H1 (cell line): ENCODE measurements around the gene ZNF442. TPM values are rescaled to one million over a fixed set of nuclear protein-coding genes. Genes with fewer than 3 reads are reported as not detected.

Experiments
- CTCF ChIA-PET: fragments of 300-600 bp; sonication (Branson Sonifier 250); formaldehyde crosslinking; loops from one replicate; lab custom pipeline; 2021; ENCODE audit not compliant: partially characterized antibody; lab: Charles Lee
- POLR2A ChIA-PET: fragments of 300-600 bp; sonication (Branson Sonifier 250); formaldehyde crosslinking; loops from one replicate; lab custom pipeline; 2021; ENCODE audit warnings: inconsistent platforms; ENCODE audit not compliant: partially characterized antibody; lab: Charles Lee
- DNase-seq, 2 experiments: peaks; one replicate each; pipeline versions ENCODE4 v3.0.0 to v3.0.0-alpha.2; 2010 to 2022; ENCODE audit warnings: low spot score in 2 of 2, low read depth in 1 of 2, mixed read lengths in 1 of 2
- FAIRE-seq: peaks from 2 replicates; lab custom pipeline; 2011; peaks lifted over from hg19 to GRCh38; lab: Jason Lieb, UNC
- H2AFZ ChIP-seq: 2 replicates; pipeline ENCODE4 v1.8.1; 2012; ENCODE audit warnings: low read length, inconsistent platforms
- H2AK5ac ChIP-seq: 2 replicates; pipeline ENCODE4 v1.6.1; 2013; ENCODE audit warnings: low read depth, low read length
- H2BK120ac ChIP-seq: replicated peaks from 2 replicates; pipeline ENCODE3; 2013; ENCODE audit warnings: low read depth, low read length, inconsistent platforms
- H2BK12ac ChIP-seq: 2 replicates; pipeline ENCODE4 v1.6.1; 2013; ENCODE audit warnings: low read depth, low read length
- H2BK15ac ChIP-seq: 2 replicates; pipeline ENCODE4 v1.6.1; 2013; ENCODE audit warnings: low read length
- H2BK20ac ChIP-seq: 2 replicates; pipeline ENCODE4 v1.6.1; 2013; ENCODE audit warnings: low read length
- H2BK5ac ChIP-seq: 2 replicates; pipeline ENCODE4 v1.6.1; 2013; ENCODE audit warnings: low read depth, low read length
- H3K14ac ChIP-seq: 2 replicates; pipeline ENCODE4 v1.6.1; 2013; ENCODE audit warnings: inconsistent platforms; ENCODE audit not compliant: insufficient read length
- H3K18ac ChIP-seq: 2 replicates; pipeline ENCODE4 v1.6.1; 2013; ENCODE audit warnings: low read length; ENCODE audit errors: extremely low read depth
- H3K23ac ChIP-seq: 2 replicates; pipeline ENCODE4 v1.6.1; 2013; ENCODE audit warnings: inconsistent platforms; ENCODE audit not compliant: insufficient read length
- H3K23me2 ChIP-seq: 2 replicates; pipeline ENCODE4 v1.6.1; 2013; ENCODE audit warnings: low read depth, low read length
- H3K27ac ChIP-seq: 2 replicates; pipeline ENCODE4 v1.6.1; 2011; ENCODE audit warnings: low read depth, low read length, inconsistent platforms
- H3K27me3 ChIP-seq, 4 experiments: replicated peaks in 1 of 4; 1 replicate in 1 of 4; 2 replicates in 3 of 4; pipeline versions ENCODE4 v1.6.1 to v1.8.1; 2011 to 2013; ENCODE audit warnings: low read length in 3 of 4, mild to moderate bottlenecking in 3 of 4, inconsistent platforms in 2 of 4, mixed read lengths in 2 of 4, moderate library complexity in 1 of 4; ENCODE audit not compliant: control insufficient read depth in 3 of 4, insufficient read depth in 3 of 4; ENCODE audit errors: extremely low read depth in 1 of 4
- H3K36me3 ChIP-seq, 4 experiments: 2 replicates each; pipeline versions ENCODE4 v1.6.1 to v1.8.1; 2011 to 2013; ENCODE audit warnings: mild to moderate bottlenecking in 4 of 4, low read length in 3 of 4, moderate library complexity in 2 of 4, control low read depth in 1 of 4, inconsistent platforms in 1 of 4; ENCODE audit not compliant: insufficient read depth in 4 of 4, control insufficient read depth in 2 of 4
- H3K4ac ChIP-seq: replicated peaks from 2 replicates; pipeline ENCODE3; 2013; ENCODE audit warnings: low read length, low read depth, mixed read lengths, inconsistent platforms; ENCODE audit not compliant: insufficient read length
- H3K4me1 ChIP-seq, 4 experiments: replicated peaks in 1 of 4; 1 replicate in 1 of 4; 2 replicates in 3 of 4; pipeline versions ENCODE4 v1.6.1 to v1.8.1; 2011 to 2013; ENCODE audit warnings: low read length in 3 of 4, inconsistent platforms in 2 of 4, mixed read lengths in 1 of 4; ENCODE audit not compliant: insufficient read depth in 4 of 4, control insufficient read depth in 3 of 4
- H3K4me2 ChIP-seq, 2 experiments: 2 replicates each; pipeline versions ENCODE4 v1.6.1 to v1.8.1; 2011 to 2013; ENCODE audit warnings: low read depth in 2 of 2, low read length in 2 of 2, control low read depth in 1 of 2, inconsistent platforms in 1 of 2, mild to moderate bottlenecking in 1 of 2; ENCODE audit not compliant: insufficient read depth in 1 of 2
- H3K4me3 ChIP-seq, 4 experiments: fragments of 200-600, 300-600 bp in 1 of 4; sonication (generic), shearing (Covaris generic), sonication (Bioruptor Twin) in 1 of 4; 2 replicates each; pipeline versions ENCODE4 v1.5.1 to v1.8.1; 2011 to 2016; ENCODE audit warnings: low read length in 4 of 4, low read depth in 3 of 4, control low read depth in 2 of 4, inconsistent platforms in 2 of 4, mild to moderate bottlenecking in 2 of 4, mixed read lengths in 1 of 4, moderate library complexity in 1 of 4; ENCODE audit not compliant: insufficient read depth in 2 of 4; ENCODE audit errors: extremely low read depth in 1 of 4
- H3K56ac ChIP-seq: replicated peaks from 2 replicates; pipeline ENCODE3; 2013; ENCODE audit warnings: low read depth, mild to moderate bottlenecking, mixed read lengths, low read length, inconsistent platforms; ENCODE audit not compliant: insufficient read length
- H3K79me1 ChIP-seq: 2 replicates; pipeline ENCODE4 v1.6.1; 2013; ENCODE audit warnings: low read depth, low read length, control low read depth
- H3K79me2 ChIP-seq, 2 experiments: 2 replicates each; pipeline versions ENCODE4 v1.6.1 to v1.8.1; 2012 to 2013; ENCODE audit warnings: low read length in 2 of 2, mild to moderate bottlenecking in 2 of 2, inconsistent platforms in 1 of 2; ENCODE audit not compliant: insufficient read depth in 2 of 2, control insufficient read depth in 1 of 2
- H3K9ac ChIP-seq, 4 experiments: replicated peaks in 1 of 4; 1 replicate in 1 of 4; 2 replicates in 3 of 4; pipeline versions ENCODE4 v1.6.1 to v1.8.1; 2011 to 2013; ENCODE audit warnings: low read depth in 3 of 4, low read length in 3 of 4, control low read depth in 2 of 4, mild to moderate bottlenecking in 2 of 4, moderate library complexity in 2 of 4, inconsistent platforms in 1 of 4; ENCODE audit errors: extremely low read depth in 1 of 4
- H3K9me3 ChIP-seq, 2 experiments: 2 replicates each; pipeline versions ENCODE4 v1.6.1 to v1.8.1; 2012 to 2013; ENCODE audit warnings: mild to moderate bottlenecking in 2 of 2, moderate library complexity in 2 of 2, control low read depth in 1 of 2, inconsistent platforms in 1 of 2, low read depth in 1 of 2, low read length in 1 of 2, mixed read lengths in 1 of 2; ENCODE audit not compliant: insufficient read depth in 2 of 2
- H4K20me1 ChIP-seq, 2 experiments: replicated peaks in 1 of 2; 2 replicates each; pipeline versions ENCODE3 to v1.8.1; 2011 to 2013; ENCODE audit warnings: inconsistent platforms in 2 of 2, low read length in 2 of 2, mild to moderate bottlenecking in 1 of 2; ENCODE audit not compliant: insufficient read depth in 2 of 2, control insufficient read depth in 1 of 2
- H4K5ac ChIP-seq: 2 replicates; pipeline ENCODE4 v1.6.1; 2013; ENCODE audit warnings: low read length, low read depth, mixed read lengths, inconsistent platforms; ENCODE audit not compliant: insufficient read length
- H4K8ac ChIP-seq: 2 replicates; pipeline ENCODE4 v1.8.0; 2013; ENCODE audit warnings: mild to moderate bottlenecking, moderate library complexity, low read length, inconsistent platforms; ENCODE audit not compliant: insufficient read depth; ENCODE audit errors: extremely low read depth
- H4K91ac ChIP-seq: replicated peaks from 2 replicates; pipeline ENCODE3; 2013; ENCODE audit warnings: low read length, mixed read lengths, inconsistent platforms; ENCODE audit not compliant: insufficient read length
- ATF2 ChIP-seq: IDR thresholded peaks from 2 replicates; pipeline ENCODE4 v1.6.1; 2012; ENCODE audit warnings: low read length, inconsistent platforms
- BCL11A ChIP-seq, 2 experiments: IDR thresholded peaks; one replicate each; pipeline ENCODE4 v1.6.1; 2011; ENCODE audit warnings: low read depth in 2 of 2, low read length in 2 of 2, mild to moderate bottlenecking in 2 of 2
- EGR1 ChIP-seq: IDR thresholded peaks from 2 replicates; pipeline ENCODE4 v1.6.1; 2011; ENCODE audit warnings: low read depth, low read length, borderline replicate concordance
- POLR2A ChIP-seq, 2 experiments: IDR thresholded peaks; 1 replicate in 1 of 2; 2 replicates in 1 of 2; pipeline ENCODE4 v1.6.1; 2011; ENCODE audit warnings: low read depth in 2 of 2, low read length in 2 of 2, mild to moderate bottlenecking in 2 of 2; ENCODE audit errors: control extremely low read depth in 1 of 2
- POLR2AphosphoS5 ChIP-seq: IDR thresholded peaks from 2 replicates; pipeline ENCODE4 v1.6.1; 2011; ENCODE audit warnings: low read depth, low read length
- RAD21 ChIP-seq, 2 experiments: IDR thresholded peaks in 1 of 2; conservative IDR thresholded peaks in 1 of 2; 2 replicates each; pipeline ENCODE4 v1.6.1; 2011; ENCODE audit warnings: low read depth in 2 of 2, low read length in 2 of 2, improper control_type of control experiment in 1 of 2, inconsistent platforms in 1 of 2, mild to moderate bottlenecking in 1 of 2, moderate library complexity in 1 of 2
- RBBP5 ChIP-seq: IDR thresholded peaks from 2 replicates; pipeline ENCODE4 v1.7.1; 2012; ENCODE audit warnings: low read depth, mild to moderate bottlenecking, inconsistent platforms, low read length, moderate library complexity, borderline replicate concordance
- RNF2 ChIP-seq: fragments of 200-900, 300-1000 bp; sonication (generic); IDR thresholded peaks from 2 replicates; pipeline ENCODE4 v1.7.1; 2016; ENCODE audit warnings: borderline replicate concordance, low read depth, mild to moderate bottlenecking, antibody characterized with exemption, low read length; ENCODE audit not compliant: poor library complexity, severe bottlenecking; ENCODE audit errors: missing control alignments
- SIX5 ChIP-seq: IDR thresholded peaks from 2 replicates; pipeline ENCODE4 v1.6.1; 2011; ENCODE audit warnings: mild to moderate bottlenecking, low read depth, low read length
- SRF ChIP-seq: IDR thresholded peaks from 2 replicates; pipeline ENCODE4 v1.6.1; 2011; ENCODE audit warnings: mild to moderate bottlenecking, low read depth, low read length, moderate library complexity
- SUZ12 ChIP-seq: fragments of 200-600 bp; sonication (generic); IDR thresholded peaks from 2 replicates; pipeline ENCODE4 v1.6.1; 2012; ENCODE audit warnings: mild to moderate bottlenecking, inconsistent platforms, low read length, moderate library complexity, mixed read lengths
- TEAD4 ChIP-seq: IDR thresholded peaks from 2 replicates; pipeline ENCODE4 v1.6.1; 2012; ENCODE audit warnings: low read depth, low read length, inconsistent platforms, mixed read lengths
- WGBS, 2 experiments: shearing (Covaris generic) in 1 of 2; methylation state at CpG; one replicate each; pipeline versions ENCODE4 v1.1.6 to v1.1.7; 2013 to 2015; ENCODE audit warnings: low lambda C conversion rate in 2 of 2, mixed read lengths in 2 of 2, inconsistent platforms in 1 of 2, low coverage in 1 of 2, missing lambda C conversion rate in 1 of 2; ENCODE audit not compliant: insufficient replicate concordance in 2 of 2, insufficient coverage in 1 of 2, insufficient read length in 1 of 2; ENCODE audit errors: extremely low coverage in 1 of 2, missing lambda C conversion rate in 1 of 2; 5-methylcytosine and 5-hydroxymethylcytosine counted together
- polyA plus RNA-seq, 7 experiments: library from polyadenylated mRNA; depleted of rRNA in 3 of 7; stranded (reverse) in 5 of 7; unstranded in 2 of 7; fragments of >200 nt in 5 of 7; fragments of 200-250 nt in 2 of 7; gene quantifications; 1 replicate in 5 of 7; 2 replicates in 1 of 7; 4 replicates in 1 of 7; pipeline versions ENCODE4 v1.2.1 to v1.2.3, GENCODE V29; 2011 to 2013; ENCODE audit warnings: missing spikeins in 2 of 7, mixed read lengths in 2 of 7
- total RNA-seq: library from RNA; stranded (reverse); fragmentation: NEBNext Ultra II Directional; extraction: Animal tissue kit (Norgen Biotek cat#: 25700); gene quantifications from 2 replicates; pipeline ENCODE4 v1.2.1, GENCODE V29; 2021

The ZNF442 gene
- total and polyA plus RNA-seq, 2 of the 8 experiments (the other 6 are each of a cell fraction or from before 2014, with no cell fraction given): 0.60 to 2.4 TPM

GRCh38 chr19:12330340-12330739 is 35.1 kb downstream of the ZNF442 start:
- DNase-seq (no peak), FAIRE-seq (no peak)
- 96% methylated on average over 4 of the region's 4 CpGs; no CpG with 5 or more reads in 1 of the 2 experiments for WGBS, 2 experiments
- H3K14ac ChIP-seq: no peak overlapping the region
- no peaks in the 10 kb centered on the region for H4K20me1 ChIP-seq
- H3K23me2 ChIP-seq: peaks cover 2% of the 10 kb centered on the region
- no peak overlapping the region for H4K8ac ChIP-seq
- H2BK12ac ChIP-seq: no peak overlapping the region
- H3K4ac ChIP-seq: no peak overlapping the region
- POLR2A ChIA-PET: no interaction called here
- CTCF ChIA-PET: interaction anchor here (1.0 kb wide), 1 partner anchor 22 kb away, joined by 3 read pairs; no protein-coding TSS in a partner anchor
- no peak overlapping the region for H4K91ac ChIP-seq
- H3K79me2 ChIP-seq: no peaks in the 10 kb centered on the region
- no peak overlapping the region for H3K18ac ChIP-seq
- H3K36me3 ChIP-seq: no peaks in the 10 kb centered on the region
- no peak overlapping the region for H3K56ac ChIP-seq
- no peak overlapping the region for H2BK5ac ChIP-seq
- H3K4me2 ChIP-seq: no peak overlapping the region
- no peaks in the 10 kb centered on the region for H3K79me1 ChIP-seq
- no peak overlapping the region for H2AK5ac ChIP-seq
- H3K23ac ChIP-seq: no peak overlapping the region
- no peak overlapping the region for H2BK20ac ChIP-seq
- H3K9ac ChIP-seq: no peak overlapping the region
- no peak overlapping the region for H2AFZ ChIP-seq
- H3K4me3 ChIP-seq: no peak overlapping the region
- peaks cover 0 to 5% (median 3%) of the 10 kb centered on the region in 4 experiments; a peak in 3 of 7 replicates for H3K4me1 ChIP-seq
- no peak overlapping the region for H3K27ac ChIP-seq
- peaks cover 0 to 11% (median 7%) of the 10 kb centered on the region in 4 experiments; a peak in 4 of 7 replicates for H3K27me3 ChIP-seq
- peaks cover 5 to 7% of the 10 kb centered on the region in 2 experiments; a peak in 1 of 4 replicates for H3K9me3 ChIP-seq
- H4K5ac ChIP-seq: no peak overlapping the region
- H2BK120ac ChIP-seq: no peak overlapping the region
- no peak overlapping the region for H2BK15ac ChIP-seq
- TF ChIP-seq SUZ12: no peak
- TF ChIP-seq RAD21 (IDR thresholded peaks at IDR 0.05 in 1 of 2, conservative IDR thresholded peaks at IDR 0.05 in 1 of 2; ENCODE audit: low read depth in 2 of 2, low read length in 2 of 2): no peak
- TF ChIP-seq BCL11A (IDR thresholded peaks at IDR 0.05; ENCODE audit: low read depth in 2 of 2, low read length in 2 of 2): no peak
- TF ChIP-seq POLR2AphosphoS5: no peak
- no peak for TF ChIP-seq SRF
- TF ChIP-seq EGR1: no peak
- no peak for TF ChIP-seq SIX5
- no peak for TF ChIP-seq ATF2
- no peak for TF ChIP-seq POLR2A (IDR thresholded peaks at IDR 0.05; ENCODE audit: control extremely low read depth in 1 of 2, low read depth in 2 of 2, low read length in 2 of 2)
- TF ChIP-seq RBBP5: no peak
- TF ChIP-seq RNF2: no peak
- TF ChIP-seq TEAD4: no peak
